ENCODE measurements around the gene DNAI7.

DNAI7 gene

GRCh38 chr12:25184132-25184531, 10.8 kb downstream of the DNAI7 start:
- DNase-seq (ENCODE audit: low read depth) = no peak

GRCh38 chr12:25182765-25183164, 12.2 kb downstream of the DNAI7 start:
- DNase-seq (ENCODE audit: low read depth) = no peak

DNA sequence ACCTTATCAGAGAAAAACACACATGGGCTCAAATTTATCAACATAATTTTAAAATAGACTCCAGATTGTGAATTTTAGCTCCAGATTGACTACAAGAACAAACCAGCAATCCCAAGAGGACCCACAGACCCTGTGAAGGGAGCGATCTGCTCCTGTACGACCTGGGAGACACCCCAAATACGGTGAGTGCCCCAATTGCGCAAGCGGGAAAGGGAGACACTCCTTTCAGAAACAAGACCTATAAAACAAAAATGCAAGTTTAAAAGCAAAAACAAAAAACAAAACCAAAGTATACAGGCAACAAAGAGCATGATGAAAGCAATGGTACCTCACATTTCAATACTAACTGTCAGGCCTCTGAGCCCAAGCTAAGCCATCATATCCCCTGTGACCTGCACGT, 32.1 kb downstream of the DNAI7 start:
- DNase-seq (ENCODE audit: low read depth) = no peak

DNA sequence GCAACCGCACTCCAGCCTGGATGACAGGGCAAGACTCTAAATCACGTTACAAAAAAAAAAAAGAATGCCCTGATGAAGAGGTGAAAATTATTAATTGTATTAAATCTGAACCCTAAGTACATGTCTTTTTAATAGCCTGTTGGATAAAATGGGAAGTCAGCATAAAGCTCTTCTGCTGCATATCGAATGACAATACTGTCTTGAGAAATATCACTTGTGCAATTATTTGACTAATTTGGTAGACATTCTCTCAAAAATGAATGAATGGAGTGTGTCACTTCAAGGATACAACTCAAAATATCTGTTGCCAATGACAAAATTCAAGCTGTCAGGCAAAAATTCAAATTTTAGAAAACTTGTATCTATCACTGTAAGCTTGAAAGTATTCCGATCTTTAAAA, 38.9 kb downstream of the DNAI7 start:
- no peak for DNase-seq (ENCODE audit: low read depth)

DNA sequence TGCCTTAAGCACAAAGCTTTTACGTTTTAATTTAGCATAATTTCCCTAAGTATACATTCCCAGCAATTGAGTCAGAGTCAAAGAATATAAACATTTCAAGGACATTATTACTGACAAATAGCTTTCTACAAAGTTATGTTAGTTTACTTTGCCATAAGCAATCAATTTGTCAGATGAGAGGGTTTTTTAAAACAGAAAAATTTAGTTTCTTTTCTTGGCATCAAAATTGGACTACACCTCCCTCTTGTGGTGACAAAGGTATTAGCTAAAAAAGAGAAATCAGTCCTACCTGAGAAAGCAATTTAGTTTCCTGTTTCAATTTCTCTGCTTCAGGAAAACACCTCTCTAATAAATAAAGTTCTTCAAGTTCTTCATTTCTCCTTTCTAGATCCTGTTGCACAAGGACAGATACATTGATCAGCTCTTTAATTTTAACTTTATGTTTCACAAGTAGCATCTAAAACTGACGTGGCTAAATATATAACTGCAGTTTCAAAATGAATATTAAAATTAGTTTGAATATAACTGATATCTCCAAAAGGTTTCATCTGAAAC, 39.9 kb downstream of the DNAI7 start:
- DNase-seq (ENCODE audit: low read depth) = peak; percentile 5

GRCh38 chr12:25152055-25152454, 42.9 kb downstream of the DNAI7 start:
- DNase-seq (ENCODE audit: low read depth) = no peak

GRCh38 chr12:25151476-25151875, 43.5 kb downstream of the DNAI7 start:
- peak; percentile 95 for DNase-seq (ENCODE audit: low read depth)

DNA sequence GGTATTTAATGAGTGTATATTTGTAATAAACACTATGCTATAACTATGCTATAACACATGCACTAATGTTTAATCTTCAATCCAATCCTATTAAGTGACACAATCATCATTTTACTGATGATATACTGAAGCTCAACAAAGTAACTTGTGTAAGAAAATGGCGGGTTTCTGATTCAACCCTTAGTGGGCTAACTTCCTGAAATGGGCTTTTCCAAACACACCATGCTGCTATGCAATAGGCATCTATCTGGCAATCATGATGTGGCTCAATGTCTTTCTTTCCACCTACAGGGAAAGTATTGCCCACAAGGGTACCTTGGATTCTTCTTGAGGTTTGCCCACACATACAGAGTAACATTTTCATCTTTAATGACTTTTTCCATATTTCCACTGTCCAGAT, 48.3 kb downstream of the DNAI7 start:
- no peak for DNase-seq (ENCODE audit: low read depth)

DNA sequence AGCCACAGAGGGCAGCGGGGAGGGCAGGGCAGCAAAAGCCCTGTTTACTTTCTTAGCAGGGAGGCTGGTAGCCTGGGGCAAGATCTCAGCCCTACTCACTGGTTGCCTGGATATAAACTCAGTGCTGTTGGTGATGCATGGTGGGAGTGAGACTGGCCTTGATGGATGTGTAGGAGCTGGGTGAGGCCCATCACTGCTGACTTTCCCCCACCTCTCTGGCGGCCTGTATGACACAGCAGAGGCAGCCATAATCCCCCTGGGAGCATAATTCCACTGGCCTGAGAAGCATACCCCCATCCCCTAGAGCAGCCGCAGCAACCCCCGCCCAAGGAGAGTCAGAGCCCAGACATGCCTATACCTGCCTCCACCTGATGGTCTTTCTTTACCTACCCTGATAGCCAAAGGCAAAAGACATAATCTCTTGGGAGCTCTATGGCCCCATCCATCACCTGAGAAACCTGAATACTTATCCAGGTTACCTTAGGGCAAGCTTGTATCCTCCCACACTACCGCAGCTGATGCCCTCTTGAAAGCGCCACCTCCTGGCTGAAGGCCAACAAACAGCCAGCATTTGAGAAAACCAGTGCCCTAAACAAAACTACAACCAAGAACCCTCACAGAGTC, 59.3 kb downstream of the DNAI7 start:
- no peak for DNase-seq (ENCODE audit: low read depth)

DNA sequence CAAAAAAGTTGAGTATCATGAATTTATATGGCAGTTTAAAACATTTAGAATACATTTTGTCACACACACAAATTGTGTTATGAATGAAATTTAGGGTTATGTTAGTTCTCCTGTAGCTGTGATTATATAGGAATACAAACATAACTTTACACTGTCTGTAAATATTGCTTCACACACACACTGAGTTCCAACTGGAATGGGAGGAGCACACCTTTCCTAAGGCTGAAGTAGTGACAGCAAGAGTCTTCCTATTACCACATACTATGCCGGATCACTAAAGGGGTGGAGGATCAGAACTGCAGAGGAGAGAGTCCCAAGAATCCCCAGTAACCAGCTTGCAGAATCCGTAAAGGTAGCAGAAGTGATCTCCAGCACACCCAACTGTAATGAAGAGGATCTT, 63.7 kb downstream of the DNAI7 start:
- no peak for DNase-seq (ENCODE audit: low read depth)

GRCh38 chr12:25130741-25131188, 64.2 kb downstream of the DNAI7 start:
- DNase-seq (ENCODE audit: low read depth) = peak; percentile 38

- DNase-seq (ENCODE audit: low read depth) = no peak
Measured at GRCh38 chr12:25126746-25127145, 68.2 kb downstream of the DNAI7 start.

GRCh38 chr12:25126101-25126500, 68.9 kb downstream of the DNAI7 start:
- no peak for DNase-seq (ENCODE audit: low read depth)

DNA sequence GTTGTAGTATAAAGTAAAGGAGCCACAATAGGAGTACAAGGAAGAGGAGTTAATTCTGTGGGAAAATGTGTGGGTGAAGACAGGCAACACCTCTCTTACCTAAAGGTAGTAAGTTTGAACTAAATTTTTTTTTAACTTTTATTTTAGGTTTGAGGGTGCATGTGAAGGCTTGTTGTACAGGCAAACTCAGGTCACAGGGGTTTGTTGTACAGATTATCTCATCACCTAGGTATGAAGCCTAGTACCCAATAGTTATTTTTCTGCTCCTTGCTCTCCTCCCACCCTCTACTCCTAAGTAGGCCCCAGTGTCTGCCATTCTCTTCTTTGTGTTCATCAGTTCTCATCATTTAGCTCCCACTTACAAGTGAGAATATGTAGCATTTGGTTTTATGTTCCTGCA, 70.5 kb downstream of the DNAI7 start:
- DNase-seq (ENCODE audit: low read depth) = no peak

GRCh38 chr12:25123126-25123525, 71.8 kb downstream of the DNAI7 start:
- no peak for DNase-seq (ENCODE audit: low read depth)

GRCh38 chr12:25121916-25122315, 73.0 kb downstream of the DNAI7 start:
- DNase-seq (ENCODE audit: low read depth) = peak; percentile 56

- no peak for DNase-seq (ENCODE audit: low read depth)
Measured at GRCh38 chr12:25121110-25121509, 73.8 kb downstream of the DNAI7 start.

DNA sequence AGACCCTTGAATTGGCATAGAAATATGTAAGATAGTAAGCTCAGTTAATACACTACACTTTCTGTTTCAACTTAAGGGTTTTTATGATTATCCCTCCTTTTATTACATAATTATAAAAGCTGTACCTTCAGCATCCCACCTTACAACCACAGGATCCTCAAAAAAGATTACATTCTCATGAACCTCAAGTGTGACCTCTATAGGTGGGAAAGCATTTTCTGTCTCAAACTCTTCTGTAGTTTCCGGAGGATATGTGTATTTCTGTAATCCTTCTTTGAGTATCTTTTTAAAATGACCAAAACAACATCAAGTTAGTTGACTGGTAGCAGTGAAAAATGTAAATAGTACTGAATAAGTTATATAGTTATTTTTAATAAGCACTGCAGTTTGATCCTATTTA, 75.9 kb downstream of the DNAI7 start:
- DNase-seq (ENCODE audit: low read depth) = no peak

GRCh38 chr12:25115677-25116076, 79.3 kb downstream of the DNAI7 start:
- no peak for DNase-seq (ENCODE audit: low read depth)

- DNase-seq (ENCODE audit: low read depth) = no peak
Measured at GRCh38 chr12:25113651-25114050, 81.3 kb downstream of the DNAI7 start.

DNA sequence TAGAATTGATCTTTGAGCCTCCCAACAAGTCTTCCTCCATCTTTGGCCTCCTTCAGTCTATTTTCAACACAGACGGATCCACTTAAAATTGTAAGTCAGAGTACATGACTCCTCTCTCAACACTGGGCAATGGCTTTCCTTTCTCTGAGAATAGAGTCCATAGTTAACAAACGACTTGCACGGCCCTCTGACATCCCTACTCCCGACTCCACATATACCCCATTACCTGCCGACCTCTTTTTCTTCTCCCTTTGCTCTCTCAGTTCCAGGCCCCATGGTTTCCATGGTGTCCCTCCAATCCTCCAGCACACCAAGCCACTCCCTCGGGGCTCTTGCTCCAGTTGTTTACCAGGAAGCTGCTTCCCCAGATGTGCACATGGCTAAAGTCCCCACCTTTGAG, 84.7 kb downstream of the DNAI7 start:
- DNase-seq (ENCODE audit: low read depth) = no peak

GRCh38 chr12:25107920-25108319, 87.0 kb downstream of the DNAI7 start:
- DNase-seq (ENCODE audit: low read depth) = no peak

- DNase-seq (ENCODE audit: low read depth) = no peak
Measured at GRCh38 chr12:25106818-25107217, 88.1 kb downstream of the DNAI7 start.

DNA sequence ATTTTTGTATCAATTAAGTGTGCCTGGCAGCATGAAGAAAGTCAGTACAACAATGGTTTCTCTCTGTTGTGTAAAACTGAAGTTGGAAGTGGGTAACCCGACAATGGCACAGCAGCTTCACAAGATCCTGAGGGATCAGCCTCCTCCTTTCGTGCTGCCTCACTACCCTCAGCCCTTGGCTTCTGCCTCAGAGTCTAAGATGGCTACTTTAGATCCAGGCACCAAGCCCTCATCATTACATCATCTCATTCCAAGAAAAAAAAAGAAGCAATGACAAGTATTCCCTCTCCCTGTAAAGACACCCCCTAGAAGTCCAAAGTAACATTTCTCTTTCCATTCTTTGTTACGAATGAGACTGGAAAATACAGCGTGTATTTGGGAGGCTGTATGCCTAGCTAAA, 92.6 kb downstream of the DNAI7 start:
- no peak for DNase-seq (ENCODE audit: low read depth)
